GM23248 (cell line): ENCODE measurements around the gene AP1M2. TPM values are rescaled to one million over a fixed set of nuclear protein-coding genes. Genes with fewer than 3 reads are reported as not detected.
A peak's percentile ranks its signal among the peaks of the same experiment; 100 is the strongest.

Experiments used
- DNase-seq: peaks from one replicate; pipeline ENCODE4 v3.0.0-alpha.2; 2015
- H2AFZ ChIP-seq: fragments of 200-600 bp; sonication (generic); 2 replicates; pipeline ENCODE4 v1.6.1; 2016; ENCODE audit warnings: antibody characterized with exemption
- H3F3A ChIP-seq: fragments of 200-600 bp; sonication (generic); 2 replicates; pipeline ENCODE4 v1.6.1; 2016; ENCODE audit warnings: mild to moderate bottlenecking, antibody characterized with exemption, mixed run types; ENCODE audit not compliant: insufficient read depth
- H3K27ac ChIP-seq: fragments of 200-600 bp; sonication (generic); 2 replicates; pipeline ENCODE4 v1.5.1; 2016; ENCODE audit warnings: mild to moderate bottlenecking
- H3K27me3 ChIP-seq: fragments of 200-600 bp; sonication (generic); replicated peaks from 2 replicates; pipeline ENCODE4 v1.6.1; 2016; ENCODE audit warnings: mild to moderate bottlenecking; ENCODE audit not compliant: insufficient read depth
- H3K36me3 ChIP-seq: fragments of 200-600 bp; sonication (generic); 2 replicates; pipeline ENCODE4 v1.6.1; 2016; ENCODE audit warnings: low read depth, mild to moderate bottlenecking
- H3K4me1 ChIP-seq: fragments of 200-600 bp; sonication (generic); 2 replicates; pipeline ENCODE4 v1.6.1; 2016; ENCODE audit warnings: mild to moderate bottlenecking; ENCODE audit not compliant: insufficient read depth
- H3K4me2 ChIP-seq: fragments of 200-600 bp; sonication (generic); one replicate; pipeline ENCODE4 v1.6.1; 2016; ENCODE audit warnings: mild to moderate bottlenecking; ENCODE audit not compliant: unreplicated experiment
- H3K4me3 ChIP-seq: fragments of 200-600 bp; sonication (generic); 2 replicates; pipeline ENCODE4 v1.5.1; 2016; ENCODE audit warnings: mild to moderate bottlenecking
- H3K79me2 ChIP-seq: fragments of 200-600 bp; sonication (generic); 2 replicates; pipeline ENCODE4 v1.6.1; 2016; ENCODE audit warnings: mild to moderate bottlenecking; ENCODE audit not compliant: insufficient read depth
- H3K9ac ChIP-seq: fragments of 200-600 bp; sonication (generic); 2 replicates; pipeline ENCODE4 v1.6.1; 2016; ENCODE audit warnings: mild to moderate bottlenecking
- H3K9me2 ChIP-seq: fragments of 200-600 bp; sonication (generic); 2 replicates; pipeline ENCODE4 v1.6.1; 2016; ENCODE audit warnings: mixed run types, mild to moderate bottlenecking, moderate library complexity; ENCODE audit not compliant: insufficient read depth
- H3K9me3 ChIP-seq: fragments of 200-600 bp; sonication (generic); one replicate; pipeline ENCODE4 v1.6.1; 2017; ENCODE audit warnings: low read depth
- H4K20me1 ChIP-seq: fragments of 200-600 bp; sonication (generic); 2 replicates; pipeline ENCODE4 v1.6.0; 2016; ENCODE audit not compliant: insufficient read depth
- EZH2 ChIP-seq: fragments of 200-600 bp; sonication (generic); IDR thresholded peaks from 2 replicates; pipeline ENCODE4 v1.6.1; 2018; ENCODE audit warnings: antibody characterized with exemption, mild to moderate bottlenecking; ENCODE audit not compliant: insufficient read depth, poor library complexity, severe bottlenecking
- EZH2phosphoT487 ChIP-seq: fragments of 200-600 bp; sonication (generic); IDR thresholded peaks from 2 replicates; pipeline ENCODE4 v1.6.1; 2018; ENCODE audit warnings: antibody characterized with exemption, moderate library complexity, mild to moderate bottlenecking, low read depth; ENCODE audit not compliant: insufficient read depth
- WGBS, 2 experiments: methylation state at CpG; one replicate each; pipeline ENCODE4 v1.1.6; 2015 to 2017; ENCODE audit warnings: low lambda C conversion rate in 2 of 2, low coverage in 1 of 2; ENCODE audit errors: missing lambda C conversion rate in 2 of 2; 5-methylcytosine and 5-hydroxymethylcytosine counted together
- in situ Hi-C: fragments of 300-500 bp; cut with MboI; formaldehyde crosslinking; loops from 2 replicates; pipeline ENCODE4 v1.15.0; 2020
- polyA plus RNA-seq: library from polyadenylated mRNA; unstranded; fragments of >200 nt; fragmentation: Nextera tagmentation; extraction: Ambion mirVana; gene quantifications from 2 replicates; pipeline ENCODE4 v1.2.1, GENCODE V29; 2016
- total RNA-seq: library from RNA; depleted of rRNA; stranded (reverse); fragments of >200 nt; shearing (Covaris generic); gene quantifications from 2 replicates; pipeline ENCODE4 v1.2.3, GENCODE V29; 2014

AP1M2 gene
- total and polyA plus RNA-seq, 2 experiments from 2014 or later = not detected

- Histone ChIP-seq H3K9me2 (no peaks in the 10 kb centered on the region), H3K4me3 (no peak overlapping the region), H3K9me3 (no peaks in the 10 kb centered on the region), H3K4me2 (no peak overlapping the region), H3K9ac (no peak overlapping the region), H3K79me2 (no peaks in the 10 kb centered on the region), H3K27me3 (no peaks in the 10 kb centered on the region), H3K4me1 (peaks cover 8% of the 10 kb centered on the region), H2AFZ (no peak overlapping the region), H4K20me1 (no peaks in the 10 kb centered on the region), H3K36me3 (no peaks in the 10 kb centered on the region), H3K27ac (no peak overlapping the region), H3F3A (peaks cover 4% of the 10 kb centered on the region; the same call in 1 of the 2 replicates)
- TF ChIP-seq EZH2phosphoT487 = no peak
- TF ChIP-seq EZH2 = no peak
- WGBS, 2 experiments = 89 to 98% methylated on average over 8 of the region's 8 CpGs
- in situ Hi-C loops = no loop called here
- DNase-seq = no peak
Measured at GRCh38 chr19:10621966-10622365, 34.9 kb upstream of the AP1M2 start.

- no peaks in the 10 kb centered on the region for H3K9me3 ChIP-seq
- no peaks in the 10 kb centered on the region for H3K79me2 ChIP-seq
- DNase-seq = no peak
- no peaks in the 10 kb centered on the region for H3K36me3 ChIP-seq
- no peak overlapping the region for H3K4me2 ChIP-seq
- TF ChIP-seq EZH2phosphoT487 (no peak), EZH2 (no peak)
- H3K9ac ChIP-seq = no peak overlapping the region
- no peak overlapping the region for H3K4me3 ChIP-seq
- H3K9me2 ChIP-seq = no peaks in the 10 kb centered on the region
- in situ Hi-C loops = no loop called here
- peaks cover 8% of the 10 kb centered on the region for H3K4me1 ChIP-seq
- H2AFZ ChIP-seq = no peak overlapping the region
- H3K27ac ChIP-seq = no peak overlapping the region
- H4K20me1 ChIP-seq = no peaks in the 10 kb centered on the region
- 96 to 99% methylated on average over 4 of the region's 4 CpGs for WGBS, 2 experiments
- H3F3A ChIP-seq = peaks cover 4% of the 10 kb centered on the region; the same call in 1 of the 2 replicates
- H3K27me3 ChIP-seq = no peaks in the 10 kb centered on the region
Measured at GRCh38 chr19:10620786-10621185, 33.7 kb upstream of the AP1M2 start.

- H3K27ac ChIP-seq = no peak overlapping the region
- no peak overlapping the region for H3K4me3 ChIP-seq
- no peaks in the 10 kb centered on the region for H3K27me3 ChIP-seq
- peaks cover 8% of the 10 kb centered on the region for H3K4me1 ChIP-seq
- H3K9ac ChIP-seq = no peak overlapping the region
- H3K79me2 ChIP-seq = no peaks in the 10 kb centered on the region
- H3K36me3 ChIP-seq = no peaks in the 10 kb centered on the region
- in situ Hi-C loops = no loop called here
- DNase-seq = no peak
- TF ChIP-seq EZH2phosphoT487 (no peak), EZH2 (no peak)
- no peaks in the 10 kb centered on the region for H3K9me2 ChIP-seq
- H3K4me2 ChIP-seq = no peak overlapping the region
- 91 to 93% methylated on average over 8 of the region's 8 CpGs for WGBS, 2 experiments
- H2AFZ ChIP-seq = no peak overlapping the region
- no peaks in the 10 kb centered on the region for H4K20me1 ChIP-seq
- no peaks in the 10 kb centered on the region for H3K9me3 ChIP-seq
- H3F3A ChIP-seq = peaks cover 4% of the 10 kb centered on the region; the same call in 1 of the 2 replicates
Measured at GRCh38 chr19:10618846-10619245, 31.7 kb upstream of the AP1M2 start.

- Histone ChIP-seq H4K20me1 (no peaks in the 10 kb centered on the region), H3K9ac (no peak overlapping the region), H3K9me2 (no peaks in the 10 kb centered on the region), H3K36me3 (no peaks in the 10 kb centered on the region), H3K27me3 (no peaks in the 10 kb centered on the region), H3K79me2 (no peaks in the 10 kb centered on the region), H3F3A (peaks cover 4% of the 10 kb centered on the region; the same call in 1 of the 2 replicates), H3K4me3 (no peak overlapping the region), H3K9me3 (no peaks in the 10 kb centered on the region), H3K4me2 (no peak overlapping the region), H2AFZ (no peak overlapping the region; the same call in 1 of the 2 replicates), H3K4me1 (peaks cover 13% of the 10 kb centered on the region), H3K27ac (0 out of 2 replicates have a peak overlapping the region, but pooled peaks have one; percentile 34)
- 89 to 91% methylated on average over 15 of the region's 15 CpGs for WGBS, 2 experiments
- in situ Hi-C loops = no loop called here
- peak; percentile 54 for DNase-seq
- TF ChIP-seq EZH2 = no peak
- no peak for TF ChIP-seq EZH2phosphoT487
Measured at GRCh38 chr19:10617409-10618121, 30.5 kb upstream of the AP1M2 start.
